Myocyte (in vitro differentiated cells): ENCODE measurements around the gene CD164. TPM values are rescaled to one million over a fixed set of nuclear protein-coding genes. Genes with fewer than 3 reads are reported as not detected.
A peak's percentile ranks its signal among the peaks of the same experiment; 100 is the strongest.

Source experiments
- DNase-seq: peaks from one replicate; pipeline ENCODE4 v3.0.0-alpha.2; 2012; ENCODE audit warnings: low read depth
- polyA plus RNA-seq: library from polyadenylated mRNA; unstranded; fragments of >200 nt; gene quantifications from one replicate; pipeline ENCODE4 v1.2.1, GENCODE V29; 2012; ENCODE audit warnings: missing spikeins
- total RNA-seq: library from RNA; depleted of rRNA; stranded (reverse); fragments of >200 nt; gene quantifications from 2 replicates; pipeline ENCODE4 v1.2.3, GENCODE V29; 2014

CD164 gene
- 161 and 175 TPM in 2 replicates for total RNA-seq
- polyA plus RNA-seq = 79.9 TPM

DNA sequence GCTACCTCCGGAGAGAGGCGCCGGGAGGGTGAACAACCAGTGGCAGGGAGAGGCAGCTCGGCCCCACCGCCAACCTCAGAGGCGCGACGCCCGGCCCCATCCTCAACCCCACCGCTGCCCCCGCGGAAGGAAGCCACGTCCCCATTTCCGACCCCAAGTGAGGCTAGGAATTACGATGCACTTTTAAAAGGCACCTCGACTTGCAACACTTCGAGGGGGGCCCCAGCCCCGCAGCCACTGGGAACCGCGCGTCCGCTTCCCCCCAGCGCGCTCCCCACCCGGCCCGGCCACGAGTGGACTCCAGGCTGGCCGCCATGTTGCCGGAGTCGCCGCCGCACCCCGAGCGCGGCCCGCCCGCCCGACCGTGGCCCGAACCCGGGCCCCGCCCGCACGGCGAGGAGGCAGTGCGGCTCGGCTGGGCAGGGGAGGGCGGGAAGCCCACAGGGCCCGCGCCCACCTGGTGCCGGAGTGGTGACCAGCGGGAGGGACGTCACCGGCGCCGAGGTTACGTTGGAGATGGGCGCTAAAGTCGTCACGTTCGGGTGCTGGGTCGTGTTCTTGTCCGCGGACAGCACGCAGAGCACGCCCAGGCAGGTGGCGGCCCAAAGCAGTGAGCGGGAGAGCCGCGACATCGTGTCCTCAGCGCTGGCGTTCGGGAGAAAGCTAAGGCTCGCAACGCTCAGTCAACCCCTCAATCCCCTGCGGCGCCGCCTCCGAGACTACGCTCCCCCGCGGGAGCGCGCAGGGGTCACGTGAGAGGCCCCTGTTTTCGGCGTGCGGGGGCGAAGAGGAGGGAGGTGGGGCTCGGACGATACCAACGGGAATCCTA, at the start of gene CD164:
TSS of gene CD164 (minus strand) at position 721 of the 829 bp plus-strand sequence. CDS start at position 632, 89 bp downstream.
- DNase-seq = peak; percentile 97

DNA sequence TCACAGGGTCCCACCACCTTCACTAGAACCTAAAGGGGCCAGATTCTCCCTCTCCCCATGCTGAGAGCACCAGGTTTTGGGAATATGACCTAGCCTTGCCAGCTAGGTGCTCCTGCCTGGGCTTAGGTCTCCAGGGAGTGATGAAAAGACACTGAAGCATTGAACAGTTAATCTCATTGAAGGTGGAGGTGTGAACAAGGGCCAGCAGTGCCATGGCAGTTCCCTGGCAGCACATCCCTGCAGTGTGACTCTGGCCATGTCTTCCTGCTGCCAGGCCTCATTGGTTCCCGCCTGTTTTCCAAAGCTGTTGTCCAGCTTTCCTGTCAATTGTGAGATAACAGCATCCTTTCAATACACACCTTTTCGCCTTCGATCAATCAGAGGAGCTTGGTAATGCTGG, 47.2 kb upstream of the CD164 start:
- DNase-seq = no peak

DNA sequence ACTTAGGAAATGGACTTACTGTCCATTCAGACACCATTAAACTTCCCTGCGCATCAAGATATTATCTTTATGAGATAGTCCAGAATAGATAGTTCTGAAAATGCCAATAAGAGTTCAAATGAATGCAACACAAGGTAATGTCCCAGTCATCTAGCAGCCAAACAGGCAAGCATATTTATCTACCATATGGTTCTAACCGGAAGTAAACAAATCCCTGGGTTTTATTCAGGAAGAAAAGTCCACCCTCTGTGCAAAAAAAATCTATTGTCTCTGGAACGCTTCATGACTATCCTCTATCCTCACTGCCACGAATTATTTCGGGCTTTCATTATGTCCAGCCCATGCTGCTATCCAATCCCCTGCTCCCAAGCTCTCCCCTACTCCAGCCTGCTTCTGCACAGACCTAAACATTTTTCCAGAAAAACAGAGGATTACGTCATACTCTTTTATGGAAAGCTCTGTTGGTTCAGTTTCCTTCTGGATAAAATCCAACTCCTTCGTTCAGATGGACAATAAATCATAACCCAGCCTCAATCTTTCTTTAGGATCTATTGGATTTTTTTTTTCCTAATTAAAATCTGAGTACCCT, 46.7 kb upstream of the CD164 start:
- no peak for DNase-seq

DNA sequence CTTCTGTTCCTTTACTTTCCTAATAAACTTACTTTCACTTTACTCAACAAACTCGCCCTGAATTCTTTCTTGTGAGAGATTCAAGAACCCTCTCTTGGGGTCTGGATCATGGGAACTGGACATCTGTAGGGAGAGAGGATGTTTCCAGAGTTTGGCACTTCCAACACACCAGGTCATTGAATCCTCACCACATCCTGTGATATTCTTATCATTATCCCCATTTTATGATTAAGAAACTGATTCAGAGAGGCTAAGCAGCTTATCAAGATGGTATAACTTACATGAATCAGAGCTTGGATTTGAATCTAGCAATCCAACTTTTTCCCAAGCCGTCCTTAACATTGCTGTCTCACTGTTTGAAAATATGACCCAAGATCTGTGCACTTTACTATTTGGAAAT, 42.7 kb upstream of the CD164 start:
- DNase-seq = no peak

DNA sequence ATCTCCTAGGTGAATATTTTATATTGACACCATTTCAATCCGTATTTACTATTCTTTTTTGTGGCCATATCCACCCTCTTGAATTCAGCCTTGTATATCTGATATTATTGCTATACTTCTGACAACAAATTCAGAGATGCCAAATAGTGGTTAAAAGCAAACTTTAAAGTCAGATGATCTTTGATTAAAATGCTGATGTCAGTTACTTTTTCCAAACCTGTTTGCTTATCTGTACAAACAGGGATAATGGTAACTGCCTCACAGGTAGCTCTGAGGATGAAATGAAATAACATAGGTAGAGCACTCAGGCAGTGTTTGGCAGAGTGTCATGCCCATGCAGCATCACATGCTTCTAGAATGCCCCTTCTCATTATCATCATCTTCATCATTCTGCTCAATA, 38.9 kb upstream of the CD164 start:
- DNase-seq = no peak

DNA sequence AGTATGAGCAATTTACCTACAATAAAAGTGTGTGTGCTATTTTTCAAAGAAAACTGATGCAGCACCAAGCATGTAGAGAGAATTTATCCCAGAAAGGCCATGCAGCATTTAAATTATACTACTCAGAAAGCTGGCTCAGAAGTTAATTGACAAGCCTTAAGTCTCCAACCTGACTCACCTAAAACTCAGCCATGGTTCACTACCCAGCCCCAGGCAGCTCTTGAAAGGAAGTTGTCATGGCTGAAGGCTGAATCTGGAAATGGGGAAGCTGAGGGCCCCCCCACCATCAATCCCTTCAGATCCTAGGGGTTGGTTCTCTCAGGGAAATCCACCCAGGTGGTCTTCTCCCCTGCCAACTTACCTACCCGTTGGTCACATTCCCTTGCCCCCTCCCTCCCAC, 38.5 kb upstream of the CD164 start:
- DNase-seq = no peak

DNA sequence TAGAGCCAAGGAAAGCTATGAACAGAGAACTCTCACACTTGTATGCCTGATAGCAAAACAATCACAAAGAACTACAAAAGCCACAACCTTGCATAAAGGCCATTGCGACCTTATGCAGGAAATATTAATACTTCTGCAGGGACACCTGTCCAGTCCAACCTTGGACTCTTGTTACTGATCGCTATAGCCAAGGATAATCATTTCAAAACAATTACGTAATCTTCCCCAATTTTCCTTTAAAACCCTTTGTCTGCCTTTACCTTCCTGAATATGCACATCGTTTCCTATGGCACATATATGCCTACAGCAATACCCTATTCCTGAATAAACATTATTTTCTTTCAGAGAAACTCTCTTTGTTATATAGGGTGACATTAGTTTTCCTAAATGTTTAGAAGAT, 35.4 kb upstream of the CD164 start:
- no peak for DNase-seq

DNA sequence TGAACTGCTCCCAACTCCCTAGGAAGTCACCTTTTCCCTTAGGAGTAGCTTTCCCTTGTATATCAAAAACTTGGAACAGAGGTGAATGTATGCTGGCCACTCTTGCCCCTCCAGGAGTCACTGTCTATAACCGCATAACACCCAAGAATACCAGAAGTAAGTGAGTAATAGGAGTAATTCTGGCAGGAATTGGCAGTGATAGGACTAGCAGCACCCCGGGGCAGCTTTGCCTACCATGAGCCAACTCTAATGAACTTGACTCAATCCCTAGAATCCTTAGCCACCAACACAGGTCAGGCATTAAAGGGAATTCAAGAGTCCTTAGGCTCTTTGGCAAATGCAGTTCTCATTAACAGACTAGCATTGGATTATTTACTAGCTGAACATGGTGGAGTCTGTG, 28.8 kb upstream of the CD164 start:
- DNase-seq = no peak

DNA sequence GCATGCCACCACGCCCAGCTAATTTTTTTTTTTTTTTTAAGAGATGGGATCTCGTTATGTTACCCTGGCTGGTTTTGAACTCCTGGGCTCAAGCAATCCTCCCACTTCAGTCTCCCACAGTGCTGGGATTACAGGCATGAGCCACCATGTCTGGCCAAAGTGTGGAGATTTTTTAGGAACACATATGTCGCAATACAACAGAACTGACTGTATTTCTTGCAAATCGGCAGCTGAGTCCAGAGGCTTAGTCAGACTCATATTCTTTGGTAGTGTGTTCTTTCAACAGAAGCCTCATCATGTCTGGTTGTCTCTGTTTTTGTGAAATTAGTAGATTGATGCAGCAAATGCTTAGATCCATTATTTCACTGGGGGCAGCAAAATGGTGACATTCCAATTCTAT, 23.9 kb upstream of the CD164 start:
- DNase-seq = no peak

DNA sequence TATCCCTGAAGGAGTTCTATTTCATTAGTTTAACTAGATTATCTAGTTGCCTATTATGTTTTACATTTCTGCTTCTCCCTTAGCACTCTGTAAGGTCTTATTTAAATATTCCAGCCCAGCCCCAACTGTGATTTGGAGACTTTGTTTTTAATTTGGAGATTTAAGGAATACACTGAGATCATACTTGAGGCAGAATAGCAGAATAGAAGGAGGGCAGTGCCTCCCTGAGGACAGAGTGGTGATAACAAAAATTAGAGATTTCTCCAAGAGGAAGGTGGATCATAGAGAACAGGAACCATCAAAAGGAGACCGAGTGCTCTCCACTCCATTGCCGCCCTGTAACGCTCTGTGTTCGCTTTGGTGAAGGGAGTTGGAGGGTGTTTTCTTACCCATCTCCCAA, 14.8 kb upstream of the CD164 start:
- DNase-seq = no peak

DNA sequence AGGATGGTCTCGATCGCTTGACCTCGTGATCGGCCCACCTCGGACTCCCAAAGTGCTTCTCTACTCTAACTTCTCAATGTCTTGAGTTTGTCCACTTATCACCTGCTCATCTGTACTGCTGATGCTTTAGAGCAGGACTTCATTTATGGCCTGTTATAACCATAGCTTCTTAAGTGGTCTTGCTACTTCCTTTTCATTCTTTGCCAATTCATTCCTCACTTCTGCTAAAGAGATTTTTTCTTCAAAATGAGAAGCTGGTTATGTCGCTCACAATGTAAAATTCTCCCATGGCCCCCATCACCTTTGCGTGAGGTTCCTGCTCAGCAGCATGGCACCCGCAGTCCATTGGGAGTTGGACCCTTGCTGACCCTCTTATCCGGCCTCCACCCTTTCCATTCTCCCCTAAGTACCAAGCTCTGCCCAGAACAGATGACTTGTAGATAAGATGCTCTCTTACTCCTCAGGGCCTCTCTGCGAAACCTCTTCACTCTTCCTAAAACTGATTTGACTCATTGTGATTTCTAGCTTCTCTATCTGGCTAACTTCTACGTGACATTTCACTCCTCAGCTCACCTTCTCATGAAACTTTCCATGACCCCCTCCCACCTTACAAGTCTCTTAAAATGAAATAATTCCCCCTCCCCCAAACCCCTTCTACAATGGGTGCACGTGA, 13.9 kb upstream of the CD164 start:
- no peak for DNase-seq

DNA sequence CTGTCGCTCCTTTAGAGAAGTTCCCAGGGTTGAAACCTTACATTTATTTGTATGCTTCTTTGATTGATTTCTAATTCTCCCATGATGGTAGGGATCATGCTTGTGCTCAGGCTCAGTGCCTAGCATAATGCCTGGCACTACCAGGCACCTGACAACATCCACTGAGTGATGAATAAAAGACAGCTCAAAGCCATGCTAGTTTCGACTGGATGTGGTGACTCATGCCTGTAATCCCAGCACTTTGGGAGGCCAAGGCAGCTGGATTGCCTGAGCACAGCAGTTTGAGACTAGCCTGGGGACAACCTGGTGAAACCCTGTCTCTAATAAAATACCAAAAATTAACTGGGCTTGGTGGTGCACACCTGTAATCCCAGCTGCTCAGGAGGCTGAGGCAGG, 11.6 kb upstream of the CD164 start:
- DNase-seq = no peak

DNA sequence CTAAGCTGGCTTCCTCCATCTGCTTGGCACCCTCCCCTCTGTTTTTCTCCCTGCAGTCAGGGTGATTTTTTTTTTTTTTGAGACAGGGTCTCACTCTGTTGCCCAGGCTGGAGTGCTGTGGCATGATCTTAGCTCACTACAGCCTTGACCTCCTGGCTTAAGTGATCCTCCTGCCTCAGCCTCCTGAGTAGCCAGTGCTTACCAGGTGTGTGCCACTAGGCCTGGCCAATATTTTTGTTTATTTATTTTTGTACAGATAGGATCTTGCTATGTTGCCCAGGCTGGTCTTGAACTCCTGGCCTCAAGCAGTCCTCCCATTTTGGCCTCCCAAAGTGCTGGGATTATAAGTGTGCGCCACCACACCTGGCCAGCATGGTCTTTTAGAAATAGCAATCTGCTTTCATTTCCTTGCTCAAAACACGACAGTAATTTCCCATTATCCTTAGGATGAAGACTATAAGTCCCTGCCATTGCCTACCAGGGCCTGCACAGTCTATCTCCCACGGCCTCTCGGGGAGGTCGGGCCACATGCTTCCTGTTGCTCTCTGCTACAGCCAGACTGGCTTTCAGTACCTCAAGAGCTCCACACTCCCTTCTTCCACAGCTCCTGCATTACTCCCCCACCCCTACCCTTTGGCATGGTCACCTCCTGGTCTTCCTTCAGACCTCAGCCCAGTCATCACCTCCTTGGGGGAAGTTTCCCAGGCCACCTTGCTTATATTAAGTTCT, 11.1 kb upstream of the CD164 start:
- no peak for DNase-seq

DNA sequence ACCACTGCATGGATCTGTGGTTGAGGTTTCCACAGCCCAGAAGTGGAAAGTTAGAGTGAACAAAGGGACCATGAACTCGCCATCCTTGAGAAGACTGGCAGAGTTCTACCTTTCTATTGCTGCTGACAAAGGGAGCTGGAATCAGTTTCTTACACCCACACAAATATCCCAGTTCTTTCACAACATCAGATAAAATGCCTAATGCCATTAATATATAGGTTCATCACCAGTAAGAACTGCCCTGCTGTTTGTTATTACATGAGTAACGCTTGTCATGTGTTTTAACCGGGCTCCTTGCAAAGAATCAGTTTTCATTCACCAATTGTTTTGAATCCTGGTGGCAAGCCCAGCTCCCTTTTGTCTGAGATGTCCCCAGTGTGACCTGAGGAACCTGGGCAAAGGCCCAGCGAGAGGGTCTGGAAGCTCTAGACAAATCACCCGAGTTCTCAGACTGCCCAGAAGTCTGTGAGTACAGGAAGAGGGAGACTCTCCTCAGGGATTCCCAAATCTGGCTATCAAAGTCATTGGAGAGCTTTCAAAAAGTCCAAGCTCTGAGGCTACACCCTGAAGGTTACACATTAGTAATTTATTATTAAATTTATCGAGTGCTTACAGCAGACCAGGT, 7.5 kb upstream of the CD164 start:
- no peak for DNase-seq

DNA sequence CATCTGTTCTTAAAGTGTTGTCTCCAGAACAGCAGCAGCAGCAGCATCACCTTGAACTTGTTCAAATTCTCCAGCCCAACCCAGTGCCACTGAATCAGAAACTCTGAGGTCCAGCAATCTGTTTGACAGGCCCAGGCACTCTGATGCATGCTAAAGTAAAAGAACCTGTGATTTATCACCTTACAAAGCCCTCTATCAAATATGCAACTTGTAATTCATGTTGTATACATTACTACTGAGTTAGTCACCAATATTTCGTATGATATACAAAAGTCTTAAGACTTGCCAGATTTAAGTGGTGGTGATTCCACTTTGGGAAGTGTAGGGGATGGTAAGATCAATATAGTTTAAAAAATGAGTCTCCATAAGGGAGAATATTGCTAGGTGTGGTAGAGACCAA, 6.0 kb upstream of the CD164 start:
- no peak for DNase-seq

DNA sequence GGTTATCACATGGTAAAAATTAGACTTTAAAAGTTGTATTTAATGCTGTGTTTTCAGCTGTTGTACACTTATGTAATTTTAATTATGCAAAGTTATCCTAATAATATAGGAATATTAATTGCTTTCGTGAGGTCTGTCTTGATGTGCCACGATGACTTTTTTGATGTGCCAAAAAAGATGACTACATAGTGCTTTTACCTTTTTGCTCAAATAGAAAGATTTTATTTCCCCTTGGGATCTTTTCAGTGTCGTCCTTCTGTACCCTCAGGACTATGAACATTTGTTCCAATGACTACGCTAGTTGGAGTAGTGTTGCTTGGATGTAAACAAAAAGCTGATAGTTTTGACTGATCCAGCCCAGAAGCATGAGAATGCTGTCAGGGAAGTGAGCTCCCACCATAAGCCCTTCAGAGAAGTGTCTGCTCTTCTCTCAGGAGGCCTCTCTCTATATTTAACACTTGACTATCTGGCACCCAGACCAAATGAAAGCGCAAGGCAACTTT, 1.2 kb upstream of the CD164 start:
- DNase-seq = no peak

DNA sequence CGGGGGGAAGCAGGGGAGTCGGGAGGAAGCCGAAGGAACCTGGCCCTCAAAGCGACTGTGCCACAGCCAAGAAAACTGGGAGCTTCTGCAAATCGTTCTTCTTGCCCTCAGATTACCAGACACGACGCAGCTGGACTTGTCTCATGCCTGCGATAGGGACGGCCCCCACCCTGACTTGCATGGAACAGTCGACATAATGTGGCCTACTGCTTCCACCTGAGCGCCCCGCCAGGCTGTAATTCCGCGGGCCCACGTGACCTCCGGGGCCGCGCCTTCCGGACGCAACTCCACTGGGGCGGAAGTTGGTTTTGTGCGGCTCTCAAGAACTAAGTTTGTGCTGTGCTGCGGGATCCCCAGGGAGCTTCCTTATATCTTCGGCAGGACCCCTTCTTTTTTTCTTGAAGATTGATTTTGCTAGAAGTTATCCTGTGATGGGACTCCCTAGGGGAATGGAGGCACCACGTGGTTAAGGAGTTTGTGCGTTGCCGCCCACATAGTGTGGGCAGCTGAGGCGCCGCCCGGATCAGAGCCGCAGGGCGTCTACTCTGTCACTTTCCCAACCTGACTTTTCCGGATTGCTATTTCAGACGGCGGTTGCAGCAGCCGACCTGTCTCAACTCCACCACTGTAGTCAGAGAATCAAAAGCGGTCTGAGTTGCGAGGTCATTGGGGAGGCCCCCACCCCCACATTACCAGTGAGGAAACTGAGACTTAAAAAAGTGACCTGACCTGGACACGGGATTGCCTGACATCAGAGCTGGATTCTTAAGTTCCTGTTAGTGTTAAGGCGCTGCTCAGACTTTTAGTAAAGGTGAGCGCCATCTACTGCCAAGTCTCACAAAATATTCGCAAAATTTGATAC, 540 bp upstream of the CD164 start:
- DNase-seq = peak; percentile 95

DNA sequence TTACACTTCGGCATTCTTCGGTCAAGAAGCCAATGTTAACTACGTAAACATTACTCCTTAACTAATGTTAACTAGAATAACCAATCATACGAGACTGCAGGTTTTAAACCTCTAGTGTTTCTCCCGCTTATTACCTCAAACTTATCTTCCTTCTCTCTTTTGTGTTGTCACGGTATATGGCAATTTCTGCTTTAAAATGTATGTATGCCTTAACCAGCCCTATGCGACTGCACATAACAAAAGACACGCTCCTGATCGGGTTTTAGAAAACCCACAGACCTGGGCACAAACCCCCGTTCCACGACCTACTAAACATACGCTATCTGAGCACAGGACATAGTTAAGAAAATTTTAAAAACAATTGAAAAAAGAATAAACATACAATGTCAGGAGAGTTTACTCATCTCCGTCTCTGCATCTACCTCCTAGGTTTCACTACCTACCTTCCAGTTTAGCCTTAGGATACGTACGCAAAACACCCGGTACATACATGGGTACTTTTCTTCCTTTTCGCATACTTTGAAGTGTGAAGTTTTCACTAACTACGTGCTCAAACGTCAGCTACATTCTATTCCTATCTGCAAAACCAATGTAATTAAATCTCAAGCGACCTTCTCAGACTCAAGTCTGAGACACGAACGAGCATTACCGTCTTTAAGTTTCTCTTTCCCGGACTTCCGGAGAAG, 1.1 kb downstream of the CD164 start:
- DNase-seq = no peak

DNA sequence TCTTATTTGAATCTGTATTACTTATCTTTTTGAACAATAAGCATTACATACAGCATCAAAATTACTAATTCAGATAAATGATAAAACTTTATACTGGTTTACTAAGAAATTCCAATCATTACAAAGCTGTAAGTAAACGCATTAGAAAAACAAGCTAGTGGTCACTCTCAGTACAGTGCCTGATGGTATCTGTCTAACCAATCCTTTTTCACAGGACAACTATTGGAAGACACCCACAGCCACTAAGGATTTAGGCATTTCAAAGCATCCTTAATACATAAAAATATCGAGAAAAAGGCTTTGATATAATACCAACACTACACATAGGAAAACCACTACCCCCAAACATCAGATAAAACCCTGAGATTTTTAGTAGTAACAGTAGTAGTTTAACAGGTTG, 2.6 kb downstream of the CD164 start:
- no peak for DNase-seq

DNA sequence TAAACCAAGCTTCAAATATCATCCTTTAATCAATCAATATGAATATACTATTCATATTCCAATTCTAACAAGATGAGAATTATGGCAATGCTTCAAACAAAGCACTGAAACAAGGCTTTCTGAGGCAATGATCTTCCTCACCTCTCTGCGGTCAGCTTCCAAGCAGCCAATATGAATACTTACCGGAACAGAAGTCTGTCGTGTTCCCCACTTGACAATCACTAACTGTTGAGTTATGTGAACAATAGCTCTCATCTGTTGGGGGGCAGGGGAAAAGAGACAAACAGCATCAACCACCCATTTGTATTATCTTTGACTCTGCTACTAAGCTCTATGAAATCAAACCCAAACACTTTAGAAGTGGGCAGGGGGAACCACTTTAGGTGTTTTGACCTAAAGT, 4.5 kb downstream of the CD164 start:
- DNase-seq = no peak
